ENCODE results near the gene MS4A15.

GRCh38 chr11:60798631-60799030 is 42.0 kb downstream of the MS4A15 start:
- TF ChIP-seq EZH2 (IDR thresholded peaks at IDR 0.05; ENCODE audit: borderline replicate concordance, insufficient read depth, low read depth, low read length, poor library complexity, severe bottlenecking) = no peak
- TF ChIP-seq, protein P1, sequence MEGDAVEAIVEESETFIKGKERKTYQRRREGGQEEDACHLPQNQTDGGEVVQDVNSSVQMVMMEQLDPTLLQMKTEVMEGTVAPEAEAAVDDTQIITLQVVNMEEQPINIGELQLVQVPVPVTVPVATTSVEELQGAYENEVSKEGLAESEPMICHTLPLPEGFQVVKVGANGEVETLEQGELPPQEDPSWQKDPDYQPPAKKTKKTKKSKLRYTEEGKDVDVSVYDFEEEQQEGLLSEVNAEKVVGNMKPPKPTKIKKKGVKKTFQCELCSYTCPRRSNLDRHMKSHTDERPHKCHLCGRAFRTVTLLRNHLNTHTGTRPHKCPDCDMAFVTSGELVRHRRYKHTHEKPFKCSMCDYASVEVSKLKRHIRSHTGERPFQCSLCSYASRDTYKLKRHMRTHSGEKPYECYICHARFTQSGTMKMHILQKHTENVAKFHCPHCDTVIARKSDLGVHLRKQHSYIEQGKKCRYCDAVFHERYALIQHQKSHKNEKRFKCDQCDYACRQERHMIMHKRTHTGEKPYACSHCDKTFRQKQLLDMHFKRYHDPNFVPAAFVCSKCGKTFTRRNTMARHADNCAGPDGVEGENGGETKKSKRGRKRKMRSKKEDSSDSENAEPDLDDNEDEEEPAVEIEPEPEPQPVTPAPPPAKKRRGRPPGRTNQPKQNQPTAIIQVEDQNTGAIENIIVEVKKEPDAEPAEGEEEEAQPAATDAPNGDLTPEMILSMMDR (IDR thresholded peaks at IDR 0.05) = no peak

Measured in B cell (primary cell).